HG03342 (cell line): ENCODE results near the gene RNF121.
"Not testable (repeated sequence)": the region's sequence is repeated elsewhere in the genome, so short reads cannot be mapped to it uniquely, and the experiment has no call there.

Source experiments
- ATAC-seq: cut with Tn5 transposase; IDR thresholded peaks from one replicate; pipeline ENCODE4 v1.9.1; 2021; ENCODE audit warnings: mild to moderate bottlenecking, moderate library complexity; ENCODE audit not compliant: unreplicated experiment

RNF121 gene

GRCh38 chr11:71928737-71929443 lies at the start of gene RNF121:
TSS of gene RNF121 (plus strand) at chr11:71929046. CDS start at chr11:71929062, 16 bp downstream.
- ATAC-seq = peak; percentile 85

GRCh38 chr11:71885806-71886205 lies 43.0 kb upstream of the RNF121 start:
- not testable (repeated sequence) for ATAC-seq

GRCh38 chr11:71888335-71889010 lies 40.4 kb upstream of the RNF121 start:
- not testable (repeated sequence) for ATAC-seq

GRCh38 chr11:71889181-71889872 lies 39.5 kb upstream of the RNF121 start:
- not testable (repeated sequence) for ATAC-seq

GRCh38 chr11:71895961-71896360 lies 32.9 kb upstream of the RNF121 start:
- ATAC-seq = no peak

- not testable (repeated sequence) for ATAC-seq
These were observed 27.7 kb upstream of the RNF121 start for GRCh38 chr11:71901137-71901536.

GRCh38 chr11:71908218-71908617 lies 20.6 kb upstream of the RNF121 start:
- ATAC-seq = no peak

- not testable (repeated sequence) for ATAC-seq
These were observed 18.1 kb upstream of the RNF121 start for GRCh38 chr11:71910775-71911174.

GRCh38 chr11:71911321-71911985 lies 17.4 kb upstream of the RNF121 start:
- ATAC-seq = not testable (repeated sequence)

GRCh38 chr11:71911986-71912340 lies 16.9 kb upstream of the RNF121 start:
- not testable (repeated sequence) for ATAC-seq

GRCh38 chr11:71913756-71914526 lies 14.9 kb upstream of the RNF121 start:
- ATAC-seq = no peak

GRCh38 chr11:71914617-71915189 lies 14.1 kb upstream of the RNF121 start:
- ATAC-seq = no peak

GRCh38 chr11:71917646-71918140 lies 11.2 kb upstream of the RNF121 start:
- ATAC-seq = no peak

GRCh38 chr11:71927820-71928736 lies 768 bp upstream of the RNF121 start, which contains the start of gene XNDC1N:
TSS of gene XNDC1N (minus strand) at chr11:71928594. CDS start at chr11:71923353, 5,241 bp downstream.
- peak; percentile 61 for ATAC-seq

GRCh38 chr11:71929491-71929890 lies 645 bp downstream of the RNF121 start:
- ATAC-seq = no peak

- no peak for ATAC-seq
These were observed 1.9 kb downstream of the RNF121 start for GRCh38 chr11:71930556-71931244.

GRCh38 chr11:71931245-71931602 lies 2.4 kb downstream of the RNF121 start:
- ATAC-seq = no peak
